Measurements from ENCODE around the gene TINAGL1.

TINAGL1 gene

DNA sequence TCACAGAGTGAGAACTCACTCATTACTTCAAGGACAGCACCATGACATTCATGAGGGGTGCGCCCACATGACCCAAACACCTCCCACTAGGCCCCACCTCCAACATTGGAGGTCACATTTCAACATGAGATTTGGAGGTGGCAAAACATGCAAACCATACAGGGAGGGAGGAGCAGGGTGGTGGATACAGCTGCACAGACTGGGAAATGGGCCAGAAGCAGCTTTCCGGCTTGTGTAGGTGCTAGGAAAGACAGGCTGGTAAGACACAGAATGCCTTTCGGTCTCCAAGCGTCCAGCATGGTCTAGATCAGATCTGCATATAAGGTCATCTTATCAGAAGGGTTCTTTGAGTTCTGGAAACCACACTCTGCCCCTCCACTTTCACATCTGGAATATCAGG is 35.1 kb upstream of the TINAGL1 start:
- H3K27ac ChIP-seq = no peak overlapping the region
- TF ChIP-seq, protein P1, sequence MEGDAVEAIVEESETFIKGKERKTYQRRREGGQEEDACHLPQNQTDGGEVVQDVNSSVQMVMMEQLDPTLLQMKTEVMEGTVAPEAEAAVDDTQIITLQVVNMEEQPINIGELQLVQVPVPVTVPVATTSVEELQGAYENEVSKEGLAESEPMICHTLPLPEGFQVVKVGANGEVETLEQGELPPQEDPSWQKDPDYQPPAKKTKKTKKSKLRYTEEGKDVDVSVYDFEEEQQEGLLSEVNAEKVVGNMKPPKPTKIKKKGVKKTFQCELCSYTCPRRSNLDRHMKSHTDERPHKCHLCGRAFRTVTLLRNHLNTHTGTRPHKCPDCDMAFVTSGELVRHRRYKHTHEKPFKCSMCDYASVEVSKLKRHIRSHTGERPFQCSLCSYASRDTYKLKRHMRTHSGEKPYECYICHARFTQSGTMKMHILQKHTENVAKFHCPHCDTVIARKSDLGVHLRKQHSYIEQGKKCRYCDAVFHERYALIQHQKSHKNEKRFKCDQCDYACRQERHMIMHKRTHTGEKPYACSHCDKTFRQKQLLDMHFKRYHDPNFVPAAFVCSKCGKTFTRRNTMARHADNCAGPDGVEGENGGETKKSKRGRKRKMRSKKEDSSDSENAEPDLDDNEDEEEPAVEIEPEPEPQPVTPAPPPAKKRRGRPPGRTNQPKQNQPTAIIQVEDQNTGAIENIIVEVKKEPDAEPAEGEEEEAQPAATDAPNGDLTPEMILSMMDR (conservative IDR thresholded peaks at IDR 0.05; ENCODE audit: low read depth) = no peak
- DNase-seq (ENCODE audit: low spot score) = no peak
- ChIA-PET CTCF (interaction anchor here (0.5 to 1.1 kb wide), 2 partner anchors 8 to 156 kb away, joined by 3 read pairs; no protein-coding TSS in a partner anchor), POLR2A (ENCODE audit: low non-redundant PET) (no interaction called here)

DNA sequence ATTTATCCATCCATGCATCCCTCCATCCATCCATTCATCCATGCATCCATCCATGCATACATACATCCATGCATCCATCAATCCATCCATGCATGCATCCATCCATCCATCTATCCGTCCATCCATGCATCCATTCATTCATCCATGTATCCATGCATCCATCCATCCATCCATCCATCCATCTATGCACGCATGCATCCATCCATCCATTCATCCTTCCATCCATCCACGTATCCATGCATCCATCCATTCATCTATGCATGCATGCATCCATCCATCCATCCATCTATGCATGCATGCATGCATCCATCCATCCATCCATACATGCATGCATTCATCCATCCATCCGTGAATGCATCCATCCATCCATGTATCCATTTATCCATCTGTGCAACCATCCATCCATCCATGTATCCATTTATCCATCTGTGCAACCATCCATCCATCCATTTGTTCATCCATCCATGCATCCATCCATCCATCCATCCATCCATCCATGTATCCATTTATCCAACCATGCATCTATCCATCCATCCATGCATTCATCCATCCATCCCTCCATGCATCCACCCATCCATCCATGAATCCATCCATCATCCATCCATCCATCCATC is 30.3 kb upstream of the TINAGL1 start:
- CTCF ChIA-PET = no interaction called here
- no peak overlapping the region for H3K27ac ChIP-seq
- no peak for DNase-seq (ENCODE audit: low spot score)
- POLR2A ChIA-PET (ENCODE audit: low non-redundant PET) = no interaction called here
- TF ChIP-seq, protein P1 (conservative IDR thresholded peaks at IDR 0.05; ENCODE audit: low read depth) = no peak

DNA sequence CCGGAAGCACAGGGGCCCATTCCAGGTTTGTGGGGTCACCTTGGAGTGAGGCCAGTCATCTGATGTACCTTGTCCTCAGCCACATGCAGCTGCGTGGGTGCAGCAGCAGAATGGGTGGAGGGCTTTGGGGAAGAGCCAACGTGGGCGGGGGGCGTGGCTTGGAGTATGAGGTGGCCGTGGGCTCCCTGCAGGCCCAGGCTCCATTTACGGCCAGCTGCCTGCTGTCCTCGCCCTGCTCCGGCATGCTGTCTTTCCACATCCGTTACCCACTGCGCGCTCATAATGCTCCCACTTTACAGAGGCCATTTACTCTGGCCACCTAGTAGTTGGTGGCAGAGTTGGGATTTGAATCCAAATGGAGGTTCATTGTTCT is 27.8 kb upstream of the TINAGL1 start:
- CTCF ChIA-PET = interaction anchor here (0.7 to 2.0 kb wide), 12 partner anchors 10 to 251 kb away, joined by 3 to 15 read pairs (median 3); partner anchors contain the start of gene ZCCHC17
- peak; percentile 30 for DNase-seq (ENCODE audit: low spot score)
- H3K27ac ChIP-seq = peak overlapping the region; percentile 73
- TF ChIP-seq, protein P1 (conservative IDR thresholded peaks at IDR 0.05; ENCODE audit: low read depth) = no peak
- POLR2A ChIA-PET (ENCODE audit: low non-redundant PET) = no interaction called here

DNA sequence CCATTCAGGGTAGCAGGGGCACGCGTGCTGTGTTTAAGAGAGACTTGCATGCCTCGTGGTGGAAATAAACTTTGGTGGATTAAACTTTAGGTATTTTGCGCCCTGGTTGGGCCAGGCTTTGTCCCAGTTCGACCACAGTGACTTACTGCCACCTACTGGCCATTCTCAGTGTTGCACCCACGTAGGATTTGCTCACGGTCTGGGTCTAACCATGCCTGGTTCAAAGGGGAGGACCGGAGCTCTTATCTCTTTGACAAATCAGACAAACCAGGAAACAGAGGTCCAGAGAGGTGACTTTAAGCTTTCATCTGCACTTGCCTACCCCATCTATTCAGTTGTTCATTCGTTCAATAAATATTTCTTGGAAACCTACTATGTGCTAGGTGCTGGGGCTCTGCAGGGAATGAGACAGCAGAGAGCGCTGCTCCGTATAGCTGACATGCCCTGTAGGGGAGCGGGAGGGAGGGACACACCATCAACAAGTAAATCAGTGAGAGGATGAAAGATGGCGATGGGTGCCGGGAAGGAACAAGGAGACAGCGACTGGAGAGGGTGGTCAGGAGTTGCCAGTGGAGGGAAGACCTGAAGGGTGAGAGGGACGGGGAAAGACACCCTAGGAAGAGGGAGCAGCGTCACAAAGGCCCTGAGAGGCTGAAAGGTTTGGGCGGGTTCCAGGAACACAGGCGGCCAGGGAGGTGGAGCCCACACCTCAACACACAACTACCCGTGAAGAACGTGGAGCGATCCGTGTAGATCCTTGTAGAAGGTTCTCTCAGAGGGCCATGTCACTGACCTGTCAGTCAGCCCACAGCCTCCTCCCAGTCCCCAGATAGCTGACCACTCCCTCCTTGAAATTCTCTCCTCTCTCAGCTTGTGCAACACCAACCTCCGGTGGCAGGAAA is 27.2 kb upstream of the TINAGL1 start:
- DNase-seq (ENCODE audit: low spot score) = peak; percentile 80
- ChIA-PET POLR2A (ENCODE audit: low non-redundant PET) (no interaction called here), CTCF (interaction anchor here (0.6 to 2.0 kb wide), 28 partner anchors 8 to 546 kb away, joined by 3 to 15 read pairs (median 3); partner anchors contain the start of gene ZCCHC17)
- peak overlapping the region; percentile 73 for H3K27ac ChIP-seq
- TF ChIP-seq, protein P1 (conservative IDR thresholded peaks at IDR 0.05; ENCODE audit: low read depth) = peak; percentile 93

DNA sequence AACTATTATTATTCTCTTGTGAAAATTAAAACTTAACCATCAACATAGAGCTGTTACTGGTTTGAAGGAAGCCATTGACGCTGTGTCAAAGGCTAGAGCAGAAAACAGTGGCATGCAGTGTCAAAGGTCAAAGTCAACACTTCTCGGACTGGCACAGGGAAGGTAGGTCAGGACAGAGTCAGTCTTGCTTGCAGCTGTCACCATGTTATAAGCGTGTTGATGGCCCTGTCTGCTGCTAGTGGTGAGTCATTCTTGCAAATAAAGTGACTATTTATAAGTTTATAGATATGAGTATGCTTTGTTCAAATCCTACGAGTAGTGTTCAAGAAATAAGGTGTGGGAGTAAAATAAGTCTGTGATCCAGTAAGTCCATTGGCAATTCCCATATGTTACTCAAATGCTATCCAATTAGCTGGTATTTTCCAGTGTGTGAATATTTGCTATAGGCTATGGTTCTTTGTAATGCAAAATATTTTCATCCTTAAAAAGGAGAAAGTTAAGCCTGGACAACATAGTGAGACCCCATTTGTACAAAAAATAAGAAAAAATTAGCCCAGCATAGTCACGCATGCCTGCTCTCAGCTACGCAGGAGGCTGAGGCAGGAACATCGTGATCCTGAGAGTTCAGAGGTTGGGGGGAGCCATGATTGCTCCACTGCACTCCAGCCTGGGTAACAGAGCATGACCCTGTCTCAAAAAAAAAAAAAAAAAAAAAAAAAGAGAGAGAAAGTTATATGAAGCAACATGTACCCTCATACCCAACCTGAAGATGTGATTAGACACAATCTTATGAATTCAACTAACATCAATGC is 26.3 kb upstream of the TINAGL1 start:
- peak overlapping the region; percentile 73 for H3K27ac ChIP-seq

More for the DNA sequence above, 26.3 kb upstream of the TINAGL1 start:
- DNase-seq (ENCODE audit: low spot score) = no peak
- POLR2A ChIA-PET (ENCODE audit: low non-redundant PET) = no interaction called here
- TF ChIP-seq, protein P1 (conservative IDR thresholded peaks at IDR 0.05; ENCODE audit: low read depth) = no peak
- CTCF ChIA-PET = interaction anchor here (0.6 to 1.7 kb wide), 11 partner anchors 12 to 547 kb away, joined by 3 to 6 read pairs (median 4); no protein-coding TSS in a partner anchor

All from RWPE1 (cell line).